ENCODE results near the gene RALGPS1. TPM values are rescaled to one million over a fixed set of nuclear protein-coding genes. Genes with fewer than 3 reads are reported as not detected.

RALGPS1 gene
- total RNA-seq, 2 donors from 2014 or later, result 9.7 to 17.7 TPM

DNA sequence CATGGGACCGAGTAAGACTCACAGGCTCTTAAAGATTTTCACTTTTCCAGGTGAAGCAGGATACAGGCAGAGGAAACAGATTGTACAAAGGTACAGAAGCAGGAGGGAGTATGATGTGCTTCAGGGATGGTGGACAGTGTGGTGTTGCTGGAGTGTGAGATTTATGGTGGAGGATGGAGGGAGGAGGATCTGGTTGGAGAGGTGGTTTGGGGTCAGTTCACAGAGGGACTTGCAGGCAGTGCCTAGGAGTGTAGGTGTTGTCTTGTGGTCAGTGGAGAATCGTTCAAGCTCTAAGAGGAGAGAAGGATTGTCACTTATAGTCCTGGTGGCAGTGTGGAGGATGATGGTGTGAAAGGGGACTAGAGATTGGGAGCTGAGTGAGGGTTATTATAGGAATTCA lies 11.8 kb downstream of the RALGPS1 start:
- Histone ChIP-seq H3K27me3 (no peaks in the 10 kb centered on the region), H3K4me1 (no peaks in the 10 kb centered on the region), H3K4me3 (no peak overlapping the region), H3K27ac (no peak overlapping the region), H3K9me3 (no peaks in the 10 kb centered on the region), H3K36me3 (no peaks in the 10 kb centered on the region)
- TF ChIP-seq, protein P1, sequence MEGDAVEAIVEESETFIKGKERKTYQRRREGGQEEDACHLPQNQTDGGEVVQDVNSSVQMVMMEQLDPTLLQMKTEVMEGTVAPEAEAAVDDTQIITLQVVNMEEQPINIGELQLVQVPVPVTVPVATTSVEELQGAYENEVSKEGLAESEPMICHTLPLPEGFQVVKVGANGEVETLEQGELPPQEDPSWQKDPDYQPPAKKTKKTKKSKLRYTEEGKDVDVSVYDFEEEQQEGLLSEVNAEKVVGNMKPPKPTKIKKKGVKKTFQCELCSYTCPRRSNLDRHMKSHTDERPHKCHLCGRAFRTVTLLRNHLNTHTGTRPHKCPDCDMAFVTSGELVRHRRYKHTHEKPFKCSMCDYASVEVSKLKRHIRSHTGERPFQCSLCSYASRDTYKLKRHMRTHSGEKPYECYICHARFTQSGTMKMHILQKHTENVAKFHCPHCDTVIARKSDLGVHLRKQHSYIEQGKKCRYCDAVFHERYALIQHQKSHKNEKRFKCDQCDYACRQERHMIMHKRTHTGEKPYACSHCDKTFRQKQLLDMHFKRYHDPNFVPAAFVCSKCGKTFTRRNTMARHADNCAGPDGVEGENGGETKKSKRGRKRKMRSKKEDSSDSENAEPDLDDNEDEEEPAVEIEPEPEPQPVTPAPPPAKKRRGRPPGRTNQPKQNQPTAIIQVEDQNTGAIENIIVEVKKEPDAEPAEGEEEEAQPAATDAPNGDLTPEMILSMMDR (IDR thresholded peaks at IDR 0.05), result no peak
- no peak for DNase-seq (ENCODE audit: low spot score)

DNA sequence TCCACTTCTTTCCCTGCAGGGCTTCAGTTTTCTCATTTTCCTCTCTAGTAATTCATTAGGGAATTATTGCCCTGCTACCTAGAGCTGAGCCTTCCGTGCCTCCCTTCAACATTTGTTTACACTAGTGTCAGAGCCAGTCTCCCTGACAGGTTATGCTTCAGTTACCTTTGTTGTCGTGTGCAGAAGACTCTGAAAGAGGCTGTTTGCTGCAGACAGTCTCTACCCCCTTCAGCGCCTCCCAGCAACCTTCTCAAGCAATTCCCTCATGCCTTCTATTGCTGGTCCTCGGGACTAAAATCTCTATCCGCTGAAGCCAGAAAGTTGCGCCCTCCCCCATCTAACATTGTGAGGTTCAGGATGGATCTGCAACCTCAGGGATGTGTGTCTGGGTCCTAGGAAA lies 12.8 kb downstream of the RALGPS1 start:
- TF ChIP-seq, protein P1 (IDR thresholded peaks at IDR 0.05), result no peak
- Histone ChIP-seq H3K9me3 (no peaks in the 10 kb centered on the region), H3K4me3 (no peak overlapping the region), H3K27ac (no peak overlapping the region), H3K4me1 (no peaks in the 10 kb centered on the region), H3K36me3 (no peaks in the 10 kb centered on the region), H3K27me3 (no peaks in the 10 kb centered on the region)
- no peak for DNase-seq (ENCODE audit: low spot score)

DNA sequence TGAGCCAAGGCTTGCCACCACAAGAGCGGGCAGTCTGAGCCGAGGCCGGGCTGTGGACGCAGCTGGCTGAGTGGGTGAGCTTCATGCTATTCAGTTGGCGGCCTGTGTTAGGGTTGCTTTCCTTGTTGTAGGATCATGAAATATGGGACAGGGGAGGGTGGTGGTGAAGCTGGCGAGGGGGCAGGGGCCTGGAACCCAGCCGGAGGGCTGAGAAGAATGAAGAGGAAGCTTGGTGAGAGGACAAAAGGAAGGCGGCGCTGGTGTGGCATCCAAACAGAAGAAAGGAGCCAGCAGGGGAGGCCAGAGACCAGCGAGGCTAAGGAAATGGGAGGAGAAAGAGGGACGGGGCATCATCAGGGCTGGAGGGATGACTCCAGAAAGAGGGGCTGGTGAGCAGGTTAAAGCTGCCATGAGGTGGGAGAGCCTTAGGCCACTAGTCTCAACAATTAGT lies 18.3 kb downstream of the RALGPS1 start:
- H3K27me3 ChIP-seq, result no peaks in the 10 kb centered on the region
- H3K36me3 ChIP-seq, result no peaks in the 10 kb centered on the region
- peaks cover 0 to 5% of the 10 kb centered on the region in 2 donors for H3K4me1 ChIP-seq
- no peaks in the 10 kb centered on the region for H3K9me3 ChIP-seq
- no peak overlapping the region for H3K27ac ChIP-seq
- TF ChIP-seq, protein P1 (IDR thresholded peaks at IDR 0.05), result no peak
- H3K4me3 ChIP-seq, result no peak overlapping the region
- DNase-seq (ENCODE audit: low spot score), result no peak

DNA sequence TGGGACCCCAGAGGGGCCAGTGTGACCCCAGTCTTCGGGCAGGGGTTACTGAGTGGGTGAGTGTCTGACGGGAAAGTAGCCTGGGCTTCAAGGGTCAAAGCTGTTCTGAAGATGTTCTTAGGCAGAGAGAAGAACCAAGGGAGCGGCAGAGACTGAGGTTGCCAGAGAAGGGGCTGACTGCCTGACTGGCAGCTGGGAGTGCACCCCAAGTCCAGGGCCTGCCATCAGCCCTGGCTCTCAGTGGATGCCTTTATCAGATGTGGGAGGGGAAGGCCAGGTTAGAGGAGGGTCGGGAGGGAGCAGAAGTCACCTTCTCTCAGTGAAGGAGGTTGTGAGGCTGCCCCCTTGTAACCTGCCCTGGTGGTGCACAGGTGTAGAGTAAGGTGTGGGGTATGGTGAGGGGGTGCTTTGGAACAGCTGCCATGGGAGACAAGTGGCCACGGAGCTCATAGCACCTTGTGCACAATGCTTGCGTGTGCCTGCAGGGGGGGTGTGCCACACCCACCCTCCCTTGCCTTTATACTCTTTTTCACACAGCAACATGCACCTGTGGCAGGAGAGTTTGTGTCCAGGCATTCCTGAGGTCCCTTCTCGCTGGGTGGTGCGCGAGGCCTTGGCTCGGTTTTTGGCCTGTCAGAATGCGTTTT lies 18.9 kb downstream of the RALGPS1 start:
- DNase-seq (ENCODE audit: low spot score), result no peak
- Histone ChIP-seq H3K9me3 (no peaks in the 10 kb centered on the region), H3K36me3 (no peaks in the 10 kb centered on the region), H3K27me3 (no peaks in the 10 kb centered on the region), H3K4me3 (no peak overlapping the region), H3K27ac (no peak overlapping the region), H3K4me1 (peaks cover 0 to 5% of the 10 kb centered on the region in 2 donors)
- TF ChIP-seq, protein P1 (IDR thresholded peaks at IDR 0.05), result no peak

DNA sequence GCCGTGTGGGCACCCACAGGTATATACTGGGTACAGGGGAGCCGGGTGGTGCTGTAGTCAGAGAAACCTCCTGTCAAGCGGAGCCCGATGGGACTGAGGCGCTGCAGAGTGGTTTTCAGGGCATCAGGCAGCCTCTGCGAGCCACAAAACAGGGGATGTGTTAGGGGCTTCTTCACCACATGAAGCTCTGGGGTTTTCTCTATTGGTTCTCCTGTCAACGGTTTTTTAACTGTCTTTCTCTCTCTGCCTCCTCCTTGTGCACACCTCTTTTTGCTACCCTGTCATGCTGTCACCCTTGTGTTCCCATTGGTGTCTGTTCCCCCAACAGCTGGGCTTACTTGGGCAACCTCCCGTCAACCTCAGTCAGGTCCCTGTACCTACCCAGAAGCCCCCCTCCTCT lies 19.9 kb downstream of the RALGPS1 start:
- TF ChIP-seq, protein P1 (IDR thresholded peaks at IDR 0.05), result no peak
- Histone ChIP-seq H3K36me3 (no peaks in the 10 kb centered on the region), H3K27ac (no peak overlapping the region), H3K4me1 (peaks cover 0 to 5% of the 10 kb centered on the region in 2 donors), H3K4me3 (no peak overlapping the region), H3K27me3 (no peaks in the 10 kb centered on the region), H3K9me3 (no peaks in the 10 kb centered on the region)
- DNase-seq (ENCODE audit: low spot score), result no peak

DNA sequence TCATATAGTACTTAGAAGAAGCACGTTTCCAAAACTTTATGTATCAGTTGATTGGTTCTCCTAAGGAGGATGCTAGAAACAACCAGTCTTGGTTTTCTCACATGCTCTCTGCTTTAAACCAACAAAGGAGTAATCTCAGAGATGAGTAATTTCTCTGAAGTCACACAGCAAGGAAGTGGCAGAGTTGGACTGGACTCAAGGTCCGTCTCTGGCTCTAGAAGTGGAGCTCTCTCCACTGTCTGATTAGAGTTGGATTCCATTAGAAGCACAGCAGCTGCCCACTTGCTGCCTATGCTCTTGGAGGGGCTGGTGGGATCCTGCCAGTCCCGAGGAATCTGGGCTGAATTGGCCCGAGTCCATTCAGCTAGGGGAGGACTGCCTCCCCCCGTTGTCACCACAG lies 21.0 kb downstream of the RALGPS1 start:
- peaks cover 0 to 5% of the 10 kb centered on the region in 2 donors for H3K4me1 ChIP-seq
- H3K36me3 ChIP-seq, result no peaks in the 10 kb centered on the region
- no peak for DNase-seq (ENCODE audit: low spot score)
- TF ChIP-seq, protein P1 (IDR thresholded peaks at IDR 0.05), result no peak
- no peaks in the 10 kb centered on the region for H3K27me3 ChIP-seq
- no peaks in the 10 kb centered on the region for H3K9me3 ChIP-seq
- no peak overlapping the region for H3K27ac ChIP-seq
- H3K4me3 ChIP-seq, result no peak overlapping the region

Measured in right atrium auricular region (tissue), 2 donors.